HepG2 (cell line): ENCODE measurements around the gene ACAD11. TPM values are rescaled to one million over a fixed set of nuclear protein-coding genes. Genes with fewer than 3 reads are reported as not detected.

Experiments used
- ADNP ChIP-seq: sonication (generic); formaldehyde crosslinking; IDR thresholded peaks from 2 replicates; pipeline ENCODE4 v1.4.0; 2020; ENCODE audit warnings: missing genetic modification reagents
- FOXK2 ChIP-seq: fragments of 450-650 bp; IDR thresholded peaks from 2 replicates; pipeline ENCODE4 v1.6.1; 2016
- FOXP1 ChIP-seq, 2 experiments: fragments of 450-650 bp in 1 of 2; IDR thresholded peaks; 2 replicates each; pipeline ENCODE4 v1.6.1; 2017 to 2018; ENCODE audit warnings: antibody characterized with exemption in 1 of 2
- MAF1 ChIP-seq: sonication (generic); formaldehyde crosslinking; IDR thresholded peaks from 2 replicates; pipeline ENCODE4 v1.5.0; 2020; ENCODE audit warnings: missing genetic modification reagents, borderline replicate concordance
- MED1 ChIP-seq: sonication (generic); formaldehyde crosslinking; IDR thresholded peaks from 2 replicates; pipeline ENCODE4 v1.4.0; 2020; ENCODE audit warnings: missing genetic modification reagents
- MTA3 ChIP-seq: sonication (generic); formaldehyde crosslinking; IDR thresholded peaks from 2 replicates; pipeline ENCODE4 v1.4.0; 2020; ENCODE audit warnings: missing genetic modification reagents
- MYNN ChIP-seq: sonication (generic); formaldehyde crosslinking; IDR thresholded peaks from 2 replicates; pipeline ENCODE4 v1.4.0; 2020; ENCODE audit warnings: mild to moderate bottlenecking, low read depth, missing genetic modification reagents
- TCF7 ChIP-seq: sonication (generic); IDR thresholded peaks from 2 replicates; pipeline ENCODE4 v1.6.1; 2016; ENCODE audit warnings: antibody characterized with exemption, low read depth
- ZBTB42 ChIP-seq: sonication (generic); formaldehyde crosslinking; IDR thresholded peaks from 2 replicates; pipeline ENCODE4 v1.5.0; 2020; ENCODE audit warnings: mild to moderate bottlenecking, missing genetic modification reagents
- ZMAT3 ChIP-seq: sonication (generic); formaldehyde crosslinking; conservative IDR thresholded peaks from 2 replicates; pipeline ENCODE4 v1.7.0; 2021; ENCODE audit warnings: missing genetic modification reagents
- ZNF441 ChIP-seq: sonication (generic); formaldehyde crosslinking; IDR thresholded peaks from 2 replicates; pipeline ENCODE4 v1.7.0; 2021; ENCODE audit warnings: missing genetic modification reagents, borderline replicate concordance
- ZNF549 ChIP-seq: sonication (generic); formaldehyde crosslinking; IDR thresholded peaks from 2 replicates; pipeline ENCODE4 v1.5.0; 2020; ENCODE audit warnings: missing genetic modification reagents
- ZNF557 ChIP-seq: sonication (generic); formaldehyde crosslinking; IDR thresholded peaks from 2 replicates; pipeline ENCODE4 v1.4.0; 2020; ENCODE audit warnings: missing genetic modification reagents
- polyA plus RNA-seq, 8 experiments: library from polyadenylated mRNA; depleted of rRNA in 3 of 8; stranded (reverse) in 7 of 8; unstranded in 1 of 8; fragments of >200 nt; fragmentation: Illumina TruSeq in 4 of 8; extraction: Trizol in 4 of 8; gene quantifications; 2 replicates each; pipeline versions ENCODE4 v1.2.1 to v1.2.3, GENCODE V29; 2011 to 2016; ENCODE audit warnings: low read depth in 4 of 8, missing spikeins in 1 of 8, mixed read lengths in 1 of 8; ENCODE audit not compliant: insufficient read depth in 1 of 8
- total RNA-seq, 5 experiments: library from RNA; depleted of rRNA; stranded (reverse); fragments of >200 nt; fragmentation: Illumina TruSeq; extraction: Trizol; gene quantifications; 2 replicates each; pipeline ENCODE4 v1.2.3, GENCODE V29; 2016; ENCODE audit warnings: low read depth in 1 of 5
- TF ChIP-seq, protein P1 (sequence below), 2 experiments: sonication (generic) in 1 of 2; formaldehyde crosslinking in 1 of 2; IDR thresholded peaks; 2 replicates each; pipeline versions ENCODE4 v1.4.0 to v1.6.1; 2018 to 2020; ENCODE audit warnings: missing genetic modification reagents in 2 of 2, borderline replicate concordance in 1 of 2, low read depth in 1 of 2, mild to moderate bottlenecking in 1 of 2, missing biosample characterization in 1 of 2
- TF ChIP-seq, protein P2 (sequence below): sonication (generic); formaldehyde crosslinking; IDR thresholded peaks from 2 replicates; pipeline ENCODE4 v1.4.0; 2020; ENCODE audit warnings: mild to moderate bottlenecking, missing genetic modification reagents
- TF ChIP-seq, protein P3 (sequence below): sonication (generic); formaldehyde crosslinking; IDR thresholded peaks from 2 replicates; pipeline ENCODE4 v1.4.0; 2020; ENCODE audit warnings: missing genetic modification reagents
- TF ChIP-seq, protein P4 (sequence below), 2 experiments: fragments of 450-650 bp in 1 of 2; sonication (generic) in 1 of 2; formaldehyde crosslinking in 1 of 2; IDR thresholded peaks; 2 replicates each; pipeline versions ENCODE4 v1.6.1 to v1.8.0; 2016 to 2022; ENCODE audit warnings: antibody characterized with exemption in 1 of 2, mild to moderate bottlenecking in 1 of 2, missing genetic modification reagents in 1 of 2

ACAD11 gene
- total and polyA plus RNA-seq, 2 of the 13 experiments (the other 11 are each of a cell fraction or from before 2014, with no cell fraction given), result 30.6 to 56.9 TPM

DNA sequence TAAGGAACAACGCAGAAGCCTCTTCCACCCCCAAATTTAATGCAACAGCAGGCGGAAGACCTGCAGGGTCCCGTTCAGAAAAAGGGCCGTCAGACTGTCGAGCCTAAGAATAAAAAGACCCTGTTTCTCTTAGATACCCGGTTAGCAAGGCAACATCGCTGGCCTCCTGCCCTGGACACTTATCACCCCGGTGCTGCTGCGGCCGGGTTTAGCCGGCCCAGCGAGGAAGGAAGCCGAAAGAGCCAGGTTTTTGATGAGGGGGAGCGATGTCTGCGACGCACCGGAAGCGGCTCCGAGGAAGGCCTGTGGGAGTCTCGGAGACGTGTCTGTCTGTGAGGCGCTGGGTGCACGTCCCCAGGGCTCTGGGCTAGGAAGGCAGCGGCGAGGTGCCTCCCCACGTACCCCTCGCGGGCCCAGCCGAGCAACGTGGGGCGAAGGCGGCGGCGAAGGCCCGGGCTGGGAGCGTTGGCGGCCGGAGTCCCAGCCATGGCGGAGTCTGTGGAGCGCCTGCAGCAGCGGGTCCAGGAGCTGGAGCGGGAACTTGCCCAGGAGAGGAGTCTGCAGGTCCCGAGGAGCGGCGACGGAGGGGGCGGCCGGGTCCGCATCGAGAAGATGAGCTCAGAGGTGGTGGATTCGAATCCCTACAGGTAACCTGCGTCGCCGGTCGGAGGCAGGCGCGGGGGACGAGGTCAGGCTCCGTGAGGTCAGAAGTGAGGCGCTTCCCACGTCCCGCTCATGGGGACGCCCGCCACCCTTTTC, 622 bp upstream of the ACAD11 start, which contains the start of gene UBA5 (continued):
- TF ChIP-seq ZNF441 (CRISPR knock-in tag) (peak; percentile 32; the same call in 1 of the 2 replicates), MED1 (CRISPR knock-in tag) (no peak; the same call in none of the 2 replicates), MAF1 (CRISPR knock-in tag) (no peak), ZNF549 (no peak), MYNN (peak; percentile 44; the same call in 1 of the 2 replicates), TCF7 (no peak), ZBTB42 (CRISPR knock-in tag) (no peak), FOXK2 (no peak), FOXP1 (IDR thresholded peaks at IDR 0.05) (no peak), FOXP1 (CRISPR knock-in tag; IDR thresholded peaks at IDR 0.05) (no peak), ADNP (CRISPR knock-in tag) (no peak), ZMAT3 (CRISPR knock-in tag) (no peak), MTA3 (CRISPR knock-in tag) (peak; percentile 18; the same call in 1 of the 2 replicates), ZNF557 (CRISPR knock-in tag) (no peak)
- TF ChIP-seq, protein P1, sequence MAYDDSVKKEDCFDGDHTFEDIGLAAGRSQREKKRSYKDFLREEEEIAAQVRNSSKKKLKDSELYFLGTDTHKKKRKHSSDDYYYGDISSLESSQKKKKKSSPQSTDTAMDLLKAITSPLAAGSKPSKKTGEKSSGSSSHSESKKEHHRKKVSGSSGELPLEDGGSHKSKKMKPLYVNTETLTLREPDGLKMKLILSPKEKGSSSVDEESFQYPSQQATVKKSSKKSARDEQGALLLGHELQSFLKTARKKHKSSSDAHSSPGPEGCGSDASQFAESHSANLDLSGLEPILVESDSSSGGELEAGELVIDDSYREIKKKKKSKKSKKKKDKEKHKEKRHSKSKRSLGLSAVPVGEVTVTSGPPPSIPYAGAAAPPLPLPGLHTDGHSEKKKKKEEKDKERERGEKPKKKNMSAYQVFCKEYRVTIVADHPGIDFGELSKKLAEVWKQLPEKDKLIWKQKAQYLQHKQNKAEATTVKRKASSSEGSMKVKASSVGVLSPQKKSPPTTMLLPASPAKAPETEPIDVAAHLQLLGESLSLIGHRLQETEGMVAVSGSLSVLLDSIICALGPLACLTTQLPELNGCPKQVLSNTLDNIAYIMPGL (CRISPR knock-in tag; IDR thresholded peaks at IDR 0.05; ENCODE audit: borderline replicate concordance in 1 of 2, low read depth in 1 of 2), result peak; percentile 46 to 52; a peak in 2 of 4 replicates
- TF ChIP-seq, protein P2, sequence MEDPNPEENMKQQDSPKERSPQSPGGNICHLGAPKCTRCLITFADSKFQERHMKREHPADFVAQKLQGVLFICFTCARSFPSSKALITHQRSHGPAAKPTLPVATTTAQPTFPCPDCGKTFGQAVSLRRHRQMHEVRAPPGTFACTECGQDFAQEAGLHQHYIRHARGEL (CRISPR knock-in tag), result no peak
- TF ChIP-seq, protein P3, sequence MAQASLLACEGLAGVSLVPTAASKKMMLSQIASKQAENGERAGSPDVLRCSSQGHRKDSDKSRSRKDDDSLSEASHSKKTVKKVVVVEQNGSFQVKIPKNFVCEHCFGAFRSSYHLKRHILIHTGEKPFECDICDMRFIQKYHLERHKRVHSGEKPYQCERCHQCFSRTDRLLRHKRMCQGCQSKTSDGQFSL (CRISPR knock-in tag), result peak; percentile 43; the same call in 1 of the 2 replicates
- TF ChIP-seq, protein P4, sequence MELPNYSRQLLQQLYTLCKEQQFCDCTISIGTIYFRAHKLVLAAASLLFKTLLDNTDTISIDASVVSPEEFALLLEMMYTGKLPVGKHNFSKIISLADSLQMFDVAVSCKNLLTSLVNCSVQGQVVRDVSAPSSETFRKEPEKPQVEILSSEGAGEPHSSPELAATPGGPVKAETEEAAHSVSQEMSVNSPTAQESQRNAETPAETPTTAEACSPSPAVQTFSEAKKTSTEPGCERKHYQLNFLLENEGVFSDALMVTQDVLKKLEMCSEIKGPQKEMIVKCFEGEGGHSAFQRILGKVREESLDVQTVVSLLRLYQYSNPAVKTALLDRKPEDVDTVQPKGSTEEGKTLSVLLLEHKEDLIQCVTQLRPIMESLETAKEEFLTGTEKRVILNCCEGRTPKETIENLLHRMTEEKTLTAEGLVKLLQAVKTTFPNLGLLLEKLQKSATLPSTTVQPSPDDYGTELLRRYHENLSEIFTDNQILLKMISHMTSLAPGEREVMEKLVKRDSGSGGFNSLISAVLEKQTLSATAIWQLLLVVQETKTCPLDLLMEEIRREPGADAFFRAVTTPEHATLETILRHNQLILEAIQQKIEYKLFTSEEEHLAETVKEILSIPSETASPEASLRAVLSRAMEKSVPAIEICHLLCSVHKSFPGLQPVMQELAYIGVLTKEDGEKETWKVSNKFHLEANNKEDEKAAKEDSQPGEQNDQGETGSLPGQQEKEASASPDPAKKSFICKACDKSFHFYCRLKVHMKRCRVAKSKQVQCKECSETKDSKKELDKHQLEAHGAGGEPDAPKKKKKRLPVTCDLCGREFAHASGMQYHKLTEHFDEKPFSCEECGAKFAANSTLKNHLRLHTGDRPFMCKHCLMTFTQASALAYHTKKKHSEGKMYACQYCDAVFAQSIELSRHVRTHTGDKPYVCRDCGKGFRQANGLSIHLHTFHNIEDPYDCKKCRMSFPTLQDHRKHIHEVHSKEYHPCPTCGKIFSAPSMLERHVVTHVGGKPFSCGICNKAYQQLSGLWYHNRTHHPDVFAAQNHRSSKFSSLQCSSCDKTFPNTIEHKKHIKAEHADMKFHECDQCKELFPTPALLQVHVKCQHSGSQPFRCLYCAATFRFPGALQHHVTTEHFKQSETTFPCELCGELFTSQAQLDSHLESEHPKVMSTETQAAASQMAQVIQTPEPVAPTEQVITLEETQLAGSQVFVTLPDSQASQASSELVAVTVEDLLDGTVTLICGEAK (IDR thresholded peaks at IDR 0.05), result peak; percentile 81
- TF ChIP-seq, protein P4 (CRISPR knock-in tag; IDR thresholded peaks at IDR 0.05), result peak; percentile 81
